GM10266 (cell line): ENCODE data around the gene IQUB.
A peak's percentile ranks its signal among the peaks of the same experiment; 100 is the strongest.

Experiments
- DNase-seq: peaks from one replicate; pipeline ENCODE4 v3.0.0; 2012; ENCODE audit errors: extremely low spot score
- TF ChIP-seq, protein P1 (sequence below): IDR thresholded peaks from 2 replicates; pipeline ENCODE4 v1.5.1; 2012; ENCODE audit warnings: mild to moderate bottlenecking, low read depth; ENCODE audit not compliant: control insufficient read depth, insufficient read depth; ENCODE audit errors: missing control alignments

IQUB gene

DNA sequence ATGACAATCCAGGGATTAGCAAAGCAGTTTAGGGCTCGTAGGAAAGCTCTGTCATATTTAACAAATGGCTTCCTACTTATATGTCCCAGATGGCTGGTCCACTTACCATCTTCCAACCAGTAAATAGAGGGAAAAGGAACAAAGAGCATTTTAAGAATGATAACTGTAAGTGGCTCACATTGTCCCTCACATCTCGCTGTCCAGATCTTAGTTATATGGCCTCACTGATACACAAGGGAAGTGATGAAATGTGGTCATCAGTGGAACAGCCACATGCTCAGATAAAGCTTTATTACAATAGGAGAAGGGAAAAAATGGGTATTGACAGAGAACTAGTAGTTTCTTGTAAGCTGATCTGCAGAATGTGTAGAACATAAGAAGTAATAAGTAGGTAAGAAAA lies 35.8 kb downstream of the IQUB start:
- TF ChIP-seq, protein P1, sequence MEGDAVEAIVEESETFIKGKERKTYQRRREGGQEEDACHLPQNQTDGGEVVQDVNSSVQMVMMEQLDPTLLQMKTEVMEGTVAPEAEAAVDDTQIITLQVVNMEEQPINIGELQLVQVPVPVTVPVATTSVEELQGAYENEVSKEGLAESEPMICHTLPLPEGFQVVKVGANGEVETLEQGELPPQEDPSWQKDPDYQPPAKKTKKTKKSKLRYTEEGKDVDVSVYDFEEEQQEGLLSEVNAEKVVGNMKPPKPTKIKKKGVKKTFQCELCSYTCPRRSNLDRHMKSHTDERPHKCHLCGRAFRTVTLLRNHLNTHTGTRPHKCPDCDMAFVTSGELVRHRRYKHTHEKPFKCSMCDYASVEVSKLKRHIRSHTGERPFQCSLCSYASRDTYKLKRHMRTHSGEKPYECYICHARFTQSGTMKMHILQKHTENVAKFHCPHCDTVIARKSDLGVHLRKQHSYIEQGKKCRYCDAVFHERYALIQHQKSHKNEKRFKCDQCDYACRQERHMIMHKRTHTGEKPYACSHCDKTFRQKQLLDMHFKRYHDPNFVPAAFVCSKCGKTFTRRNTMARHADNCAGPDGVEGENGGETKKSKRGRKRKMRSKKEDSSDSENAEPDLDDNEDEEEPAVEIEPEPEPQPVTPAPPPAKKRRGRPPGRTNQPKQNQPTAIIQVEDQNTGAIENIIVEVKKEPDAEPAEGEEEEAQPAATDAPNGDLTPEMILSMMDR, result no peak
- DNase-seq, result no peak

DNA sequence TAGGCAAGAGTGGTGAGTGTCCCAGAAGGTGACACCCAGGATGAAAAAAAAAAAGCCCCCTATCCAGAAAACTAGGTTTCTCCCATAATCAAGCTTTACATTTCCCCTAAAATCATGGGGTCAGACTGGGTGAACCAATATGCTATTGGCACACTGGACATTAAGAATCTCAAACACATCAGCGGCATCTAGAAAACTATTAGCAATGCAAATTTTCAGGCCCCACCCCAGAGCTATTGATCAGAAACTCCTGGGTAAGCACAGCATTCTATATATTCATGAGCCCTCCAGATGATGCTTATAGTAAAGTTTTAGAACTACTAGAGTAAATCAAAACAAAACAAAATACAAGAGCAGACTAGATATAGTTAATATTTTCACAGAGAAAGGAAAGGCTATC lies 36.4 kb downstream of the IQUB start:
- no peak for DNase-seq
- TF ChIP-seq, protein P1, result no peak

DNA sequence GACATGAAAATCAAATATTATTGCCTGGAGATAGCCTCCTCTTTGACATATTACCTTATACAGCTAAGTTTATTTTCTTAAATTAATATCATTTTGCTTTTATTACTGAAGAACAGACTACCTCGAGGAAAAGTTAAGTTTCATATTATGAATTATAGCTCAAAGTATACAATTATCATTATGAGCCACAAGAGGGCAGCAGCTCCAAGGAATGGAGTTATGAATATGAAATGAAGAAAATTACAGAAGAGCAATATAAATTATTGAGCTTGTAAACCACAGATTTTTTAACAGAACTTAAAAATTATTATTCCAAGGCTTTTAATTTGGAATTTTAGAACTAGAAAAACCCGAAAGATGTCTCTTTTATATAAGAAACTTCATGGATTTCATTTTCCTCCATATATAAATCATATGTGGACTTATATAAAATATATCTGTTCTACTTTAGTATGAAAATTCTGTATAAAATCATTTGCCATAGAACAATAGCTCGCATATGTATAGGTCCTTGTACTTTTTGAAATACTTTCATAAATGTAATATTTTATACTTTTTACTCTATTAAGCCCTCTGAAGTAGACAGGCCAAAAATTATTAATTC lies 40.1 kb downstream of the IQUB start:
- TF ChIP-seq, protein P1, result peak; percentile 62
- DNase-seq, result peak; percentile 23

DNA sequence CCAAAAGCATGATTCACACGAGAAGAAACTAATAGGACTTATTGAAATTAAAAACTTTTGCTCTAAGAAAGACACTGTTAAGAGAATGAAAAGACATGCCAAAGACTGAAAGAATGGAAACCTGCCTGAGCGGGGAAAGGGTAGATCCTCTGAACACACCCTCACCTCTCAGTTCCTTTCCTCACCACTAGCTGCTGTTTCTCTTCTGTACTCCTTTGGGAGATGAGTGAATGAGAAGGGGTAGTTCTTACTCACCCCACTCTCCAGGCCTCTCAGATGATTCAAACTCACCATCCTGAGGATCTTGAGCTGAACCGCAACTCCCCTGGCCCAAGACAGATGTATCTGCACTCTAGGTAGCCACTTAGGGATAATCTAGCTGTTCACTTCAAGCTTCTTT lies 41.9 kb downstream of the IQUB start:
- TF ChIP-seq, protein P1, result no peak
- DNase-seq, result no peak

DNA sequence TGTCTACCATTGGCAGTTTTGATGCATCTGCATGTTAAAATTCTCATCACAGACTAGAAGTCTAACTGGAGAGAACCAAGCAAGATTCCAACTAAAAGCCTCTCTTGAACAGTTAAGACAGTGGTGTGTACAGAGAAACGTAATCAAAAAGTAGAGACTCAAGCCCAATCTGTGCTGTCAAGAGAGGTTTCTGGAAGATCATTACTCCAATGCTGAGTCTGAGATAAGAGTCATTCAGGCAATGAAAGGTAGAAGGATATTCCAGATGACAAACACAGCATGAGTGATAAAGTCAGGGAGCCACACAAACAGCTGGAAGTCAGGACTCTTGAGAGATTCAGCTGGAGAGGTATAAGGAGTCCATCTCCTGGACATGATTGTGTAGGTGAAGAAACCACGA lies 48.7 kb downstream of the IQUB start:
- DNase-seq, result no peak
- TF ChIP-seq, protein P1, result no peak

DNA sequence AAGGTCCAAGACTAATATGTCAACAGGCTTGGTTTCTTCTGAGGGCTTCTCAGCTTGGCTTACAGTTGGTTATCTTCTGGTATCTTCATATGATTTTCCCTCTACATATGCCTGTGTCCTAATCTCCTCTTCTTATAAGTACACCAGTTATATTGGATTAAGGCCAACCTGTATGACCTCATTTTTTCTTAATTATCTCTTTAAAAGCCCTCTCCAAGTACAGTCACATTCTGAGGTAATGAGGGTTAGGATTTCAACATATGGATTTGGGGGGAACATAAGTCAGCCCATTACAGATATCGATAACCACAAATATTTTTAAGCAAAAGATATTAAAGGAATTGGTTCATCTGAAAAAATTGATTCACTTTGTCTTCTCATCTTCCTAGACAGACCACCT lies 49.2 kb downstream of the IQUB start:
- TF ChIP-seq, protein P1, result no peak

DNA sequence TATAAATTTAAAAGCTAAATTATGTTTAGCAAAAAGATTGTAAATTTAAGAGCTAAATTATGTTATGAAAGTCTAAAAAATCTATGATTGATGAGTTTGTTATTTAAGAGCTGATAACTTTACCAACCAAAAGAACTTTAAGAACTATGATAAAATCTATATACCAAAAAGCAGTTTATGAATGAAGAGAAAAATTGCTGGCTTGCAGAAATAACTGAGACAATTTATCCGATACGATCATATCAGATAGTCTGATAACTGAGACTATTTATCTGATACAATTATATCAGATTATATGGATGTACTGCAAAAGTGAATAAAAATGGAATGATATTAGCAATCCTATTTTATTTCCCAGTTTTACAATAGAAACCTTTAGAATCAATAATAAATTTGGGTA lies 50.2 kb downstream of the IQUB start:
- DNase-seq, result no peak
- TF ChIP-seq, protein P1, result no peak

More for the DNA sequence above, 49.2 kb downstream of the IQUB start:
- no peak for DNase-seq
